ENCODE measurements around the gene GALNT9. TPM values are rescaled to one million over a fixed set of nuclear protein-coding genes. Genes with fewer than 3 reads are reported as not detected.
"Not testable (repeated sequence)": the region's sequence is repeated elsewhere in the genome, so short reads cannot be mapped to it uniquely, and the experiment has no call there.

GALNT9 gene
- total RNA-seq, 2 experiments from 2014 or later: not detected

GRCh38 chr12:132306885-132307191, 22.6 kb downstream of the GALNT9 start:
- H3K36me3 Mint-ChIP-seq (ENCODE audit: low read depth): no peaks in the 10 kb centered on the region
- POLR2A ChIA-PET: no interaction called here
- Histone ChIP-seq H3K27me3 (ENCODE audit: control insufficient read depth in 1 of 2, insufficient read depth in 2 of 2, low read length in 2 of 2) (no peaks in the 10 kb centered on the region), H3K36me3 (ENCODE audit: insufficient read depth, low read length) (no peaks in the 10 kb centered on the region), H3K9me3 (ENCODE audit: control insufficient read depth in 1 of 2, insufficient read depth in 1 of 2, low read length in 2 of 2) (peaks cover 10 to 42% of the 10 kb centered on the region in 2 experiments), H3K27ac (ENCODE audit: low read depth in 1 of 2, low read length in 2 of 2) (no peak overlapping the region), H3K4me3 (ENCODE audit: low read length) (no peak overlapping the region), H3K4me1 (ENCODE audit: insufficient read depth, low read length) (no peaks in the 10 kb centered on the region)
- TF ChIP-seq CTCF (IDR thresholded peaks at IDR 0.05): no peak
- H3K9me3 Mint-ChIP-seq: peaks cover under 1% of the 10 kb centered on the region
- CTCF ChIA-PET: no interaction called here
- DNase-seq (no peak), ATAC-seq (ENCODE audit: poor library complexity) (no peak)
- H3K27me3 Mint-ChIP-seq: peaks cover 9% of the 10 kb centered on the region
- intact Hi-C loops (cut with DNase I, micrococcal nuclease): no loop called here
- H3K4me1 Mint-ChIP-seq (ENCODE audit: low read depth): no peaks in the 10 kb centered on the region
- no peak overlapping the region for H3K4me3 Mint-ChIP-seq
- H3K27ac Mint-ChIP-seq: no peak overlapping the region

GRCh38 chr12:132305991-132306884, 23.2 kb downstream of the GALNT9 start:
- H3K9me3 ChIP-seq (ENCODE audit: control insufficient read depth in 1 of 2, insufficient read depth in 1 of 2, low read length in 2 of 2): peaks cover 4 to 40% of the 10 kb centered on the region in 2 experiments
- no peak for TF ChIP-seq CTCF (IDR thresholded peaks at IDR 0.05)
- no peak overlapping the region for H3K4me3 Mint-ChIP-seq
- no peaks in the 10 kb centered on the region for H3K9me3 Mint-ChIP-seq
- no peak for ATAC-seq (ENCODE audit: poor library complexity)
- POLR2A ChIA-PET: no interaction called here
- intact Hi-C loops (cut with DNase I, micrococcal nuclease): no loop called here
- H3K27me3 ChIP-seq (ENCODE audit: control insufficient read depth in 1 of 2, insufficient read depth in 2 of 2, low read length in 2 of 2): no peaks in the 10 kb centered on the region
- no peaks in the 10 kb centered on the region for H3K36me3 ChIP-seq (ENCODE audit: insufficient read depth, low read length)
- no peaks in the 10 kb centered on the region for H3K36me3 Mint-ChIP-seq (ENCODE audit: low read depth)
- H3K27ac Mint-ChIP-seq: no peak overlapping the region
- H3K4me1 Mint-ChIP-seq (ENCODE audit: low read depth): no peaks in the 10 kb centered on the region
- no peak for DNase-seq
- CTCF ChIA-PET: no interaction called here
- H3K27me3 Mint-ChIP-seq: peaks cover 9% of the 10 kb centered on the region
- H3K4me3 ChIP-seq (ENCODE audit: low read length): no peak overlapping the region
- H3K27ac ChIP-seq (ENCODE audit: low read depth in 1 of 2, low read length in 2 of 2): no peak overlapping the region
- no peaks in the 10 kb centered on the region for H3K4me1 ChIP-seq (ENCODE audit: insufficient read depth, low read length)

- DNase-seq: no peak
- no peaks in the 10 kb centered on the region for H3K36me3 Mint-ChIP-seq (ENCODE audit: low read depth)
- peaks cover 13% of the 10 kb centered on the region for H3K27me3 Mint-ChIP-seq
- no peak for TF ChIP-seq CTCF (IDR thresholded peaks at IDR 0.05)
- intact Hi-C loops (cut with DNase I, micrococcal nuclease): no loop called here
- no peaks in the 10 kb centered on the region for H3K27me3 ChIP-seq (ENCODE audit: control insufficient read depth in 1 of 2, insufficient read depth in 2 of 2, low read length in 2 of 2)
- H3K36me3 ChIP-seq (ENCODE audit: insufficient read depth, low read length): no peaks in the 10 kb centered on the region
- H3K9me3 Mint-ChIP-seq: no peaks in the 10 kb centered on the region
- no peak overlapping the region for H3K27ac ChIP-seq (ENCODE audit: low read depth in 1 of 2, low read length in 2 of 2)
- no peak for ATAC-seq (ENCODE audit: poor library complexity)
- H3K4me3 Mint-ChIP-seq: no peak overlapping the region
- H3K4me1 ChIP-seq (ENCODE audit: insufficient read depth, low read length): no peaks in the 10 kb centered on the region
- CTCF ChIA-PET: no interaction called here
- peaks cover 0 to 39% of the 10 kb centered on the region in 2 experiments for H3K9me3 ChIP-seq (ENCODE audit: control insufficient read depth in 1 of 2, insufficient read depth in 1 of 2, low read length in 2 of 2)
- H3K4me1 Mint-ChIP-seq (ENCODE audit: low read depth): no peaks in the 10 kb centered on the region
- H3K4me3 ChIP-seq (ENCODE audit: low read length): no peak overlapping the region
- POLR2A ChIA-PET: no interaction called here
- H3K27ac Mint-ChIP-seq: no peak overlapping the region
These were observed 23.8 kb downstream of the GALNT9 start for GRCh38 chr12:132305560-132305966.

GRCh38 chr12:132304866-132305265, 24.5 kb downstream of the GALNT9 start:
- DNase-seq; H3K27me3 ChIP-seq (ENCODE audit: control insufficient read depth in 1 of 2, insufficient read depth in 2 of 2, low read length in 2 of 2); H3K36me3 ChIP-seq (ENCODE audit: insufficient read depth, low read length); H3K4me3 ChIP-seq (ENCODE audit: low read length); ATAC-seq (ENCODE audit: poor library complexity); H3K27ac Mint-ChIP-seq; H3K4me3 Mint-ChIP-seq; CTCF ChIA-PET; POLR2A ChIA-PET; H3K36me3 Mint-ChIP-seq (ENCODE audit: low read depth); H3K4me1 Mint-ChIP-seq (ENCODE audit: low read depth); H3K9me3 Mint-ChIP-seq; H3K27ac ChIP-seq (ENCODE audit: low read depth in 1 of 2, low read length in 2 of 2); intact Hi-C loops (cut with DNase I, micrococcal nuclease); H3K4me1 ChIP-seq (ENCODE audit: insufficient read depth, low read length): not testable (repeated sequence)
- peaks cover 0 to 32% of the 10 kb centered on the region in 2 experiments for H3K9me3 ChIP-seq (ENCODE audit: control insufficient read depth in 1 of 2, insufficient read depth in 1 of 2, low read length in 2 of 2)
- peaks cover 13% of the 10 kb centered on the region for H3K27me3 Mint-ChIP-seq

- H3K36me3 Mint-ChIP-seq (ENCODE audit: low read depth); CTCF ChIA-PET; H3K27ac ChIP-seq (ENCODE audit: low read depth in 1 of 2, low read length in 2 of 2); H3K4me1 Mint-ChIP-seq (ENCODE audit: low read depth); H3K27ac Mint-ChIP-seq; H3K27me3 ChIP-seq (ENCODE audit: control insufficient read depth in 1 of 2, insufficient read depth in 2 of 2, low read length in 2 of 2); DNase-seq; H3K4me3 Mint-ChIP-seq; H3K9me3 Mint-ChIP-seq; POLR2A ChIA-PET; H3K36me3 ChIP-seq (ENCODE audit: insufficient read depth, low read length); intact Hi-C loops (cut with DNase I, micrococcal nuclease); H3K4me1 ChIP-seq (ENCODE audit: insufficient read depth, low read length); H3K4me3 ChIP-seq (ENCODE audit: low read length); ATAC-seq (ENCODE audit: poor library complexity): not testable (repeated sequence)
- H3K9me3 ChIP-seq (ENCODE audit: control insufficient read depth in 1 of 2, insufficient read depth in 1 of 2, low read length in 2 of 2): peaks cover 0 to 23% of the 10 kb centered on the region in 2 experiments
- H3K27me3 Mint-ChIP-seq: peaks cover 13% of the 10 kb centered on the region
These were observed 25.5 kb downstream of the GALNT9 start for GRCh38 chr12:132303853-132304373.

All from CD4-positive, alpha-beta T cell (primary cell).